Measurements from ENCODE around the gene CAPN14. TPM values are rescaled to one million over a fixed set of nuclear protein-coding genes. Genes with fewer than 3 reads are reported as not detected.

CAPN14 gene
- total RNA-seq, 2 experiments from 2014 or later: 0.26 to 0.33 TPM

DNA sequence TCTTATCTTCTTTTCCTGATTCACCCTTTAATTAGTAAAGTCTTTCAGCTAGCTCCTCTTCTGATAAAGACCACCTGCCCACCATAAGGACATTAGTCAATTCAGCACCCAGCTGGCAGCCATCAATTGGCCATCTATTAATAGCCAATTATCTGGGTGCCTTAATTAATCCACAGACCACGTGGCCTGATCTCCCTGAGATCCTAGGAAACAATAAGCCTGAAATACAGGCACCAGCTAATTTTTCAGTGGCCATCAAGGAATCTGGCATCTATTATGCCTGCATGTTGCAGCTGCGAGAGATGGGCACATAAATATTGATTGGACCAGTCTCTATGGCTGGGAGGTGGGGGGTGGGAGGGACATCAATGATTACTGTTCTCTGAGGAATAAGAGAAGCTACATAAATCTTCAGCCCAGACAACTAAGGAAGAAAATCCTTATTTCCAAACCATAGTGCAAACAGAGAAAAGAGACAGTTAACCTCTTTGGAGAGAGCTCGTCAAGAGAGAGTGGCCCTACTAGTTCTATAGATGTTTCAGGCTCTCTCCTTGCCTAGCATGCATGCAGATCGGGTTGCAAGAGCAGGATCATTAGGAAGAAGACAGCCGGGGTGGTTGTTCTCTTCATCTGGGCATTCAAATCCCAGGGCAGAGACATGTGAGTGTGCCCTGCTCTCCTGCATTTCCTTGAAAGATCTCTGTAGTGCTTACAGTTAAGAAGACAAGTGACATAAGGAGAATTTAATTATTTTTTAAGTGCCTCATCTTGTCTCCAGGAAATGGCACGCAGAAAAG, 87.7 kb downstream of the CAPN14 start:
- Mint-ChIP-seq H3K36me3 (no peaks in the 10 kb centered on the region), H3K27me3 (peaks cover 46% of the 10 kb centered on the region), H3K4me3 (no peak overlapping the region), H3K9me3 (ENCODE audit: low read depth) (no peaks in the 10 kb centered on the region), H3K4me1 (no peaks in the 10 kb centered on the region), H3K27ac (no peak overlapping the region)
- CTCF ChIA-PET: no interaction called here
- DNase-seq (no peak), ATAC-seq (no peak)

- Mint-ChIP-seq H3K36me3 (no peaks in the 10 kb centered on the region), H3K4me3 (no peak overlapping the region), H3K9me3 (ENCODE audit: low read depth) (no peaks in the 10 kb centered on the region), H3K27ac (no peak overlapping the region), H3K27me3 (peaks cover 40% of the 10 kb centered on the region), H3K4me1 (no peaks in the 10 kb centered on the region)
- DNase-seq: no peak
- CTCF ChIA-PET: no interaction called here
- ATAC-seq: no peak
These were observed 89.4 kb downstream of the CAPN14 start for GRCh38 chr2:31127931-31128330.

DNA sequence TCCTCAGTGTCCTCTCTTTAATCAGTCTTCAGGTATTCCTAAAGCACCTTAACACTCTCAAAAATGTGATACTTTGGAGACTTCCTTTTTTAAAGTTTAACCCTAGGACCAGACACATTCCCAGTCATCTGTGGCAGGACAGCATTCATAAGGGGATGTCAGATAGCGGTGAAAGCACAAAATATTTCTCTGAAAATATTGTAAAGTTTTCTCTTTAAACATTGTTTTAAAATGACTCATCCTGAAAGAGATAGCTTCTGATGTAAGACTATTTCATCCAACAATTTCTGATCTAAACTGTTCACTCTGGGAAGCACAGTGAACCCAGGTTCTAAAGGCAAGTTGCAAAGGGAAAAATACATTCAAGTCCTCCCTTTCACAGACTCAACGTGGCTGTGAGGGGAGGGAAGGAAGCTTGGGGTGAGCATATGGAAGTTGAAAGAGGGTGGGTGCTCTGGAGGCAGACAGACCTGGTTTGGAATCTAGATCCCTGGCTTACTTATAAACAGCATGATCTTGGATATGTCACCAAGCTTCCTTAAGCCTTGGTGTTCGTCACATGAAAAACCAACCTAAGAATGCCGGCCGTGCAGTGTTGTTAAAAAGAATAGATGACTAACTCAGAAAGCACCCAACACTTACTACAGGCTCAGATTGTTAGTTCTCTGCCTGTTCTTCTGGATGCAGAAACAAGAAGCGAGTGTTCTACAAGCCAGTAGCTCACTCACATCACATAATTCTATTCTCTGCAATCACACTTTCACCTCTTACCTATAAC, 91.2 kb downstream of the CAPN14 start:
- no peaks in the 10 kb centered on the region for H3K36me3 Mint-ChIP-seq

GRCh38 chr2:31124904-31125303, 92.4 kb downstream of the CAPN14 start:
- DNase-seq (no peak), ATAC-seq (no peak)
- Mint-ChIP-seq H3K27me3 (peaks cover 39% of the 10 kb centered on the region), H3K4me1 (no peaks in the 10 kb centered on the region), H3K27ac (no peak overlapping the region), H3K36me3 (no peaks in the 10 kb centered on the region), H3K4me3 (no peak overlapping the region), H3K9me3 (ENCODE audit: low read depth) (no peaks in the 10 kb centered on the region)
- CTCF ChIA-PET: no interaction called here

More for the DNA sequence above, 91.2 kb downstream of the CAPN14 start:
- CTCF ChIA-PET: interaction anchor here (1.5 kb wide), 1 partner anchor 12 kb away, joined by 4 read pairs; the partner anchor contains the start of gene GALNT14
- Mint-ChIP-seq H3K4me1 (no peaks in the 10 kb centered on the region), H3K4me3 (no peak overlapping the region), H3K9me3 (ENCODE audit: low read depth) (no peaks in the 10 kb centered on the region), H3K27me3 (peaks cover 39% of the 10 kb centered on the region), H3K27ac (no peak overlapping the region)
- ATAC-seq (no peak), DNase-seq (no peak)

Other genes with a start within 250 kb of the CAPN14 start
- under 1 TPM in 1 of 2 experiments, not detected in 1; 0.42 TPM for gene GALNT14, start 79.1 kb downstream of the CAPN14 start, total RNA-seq
- 1 to 10 TPM in 1 of 2 experiments, under 1 TPM in 1; 0.41 to 1.1 TPM for gene EHD3, start 16.6 kb upstream of the CAPN14 start, total RNA-seq
- gene XDH, start 197.2 kb upstream of the CAPN14 start, total RNA-seq: under 1 TPM in 1 of 2 experiments, not detected in 1; 0.41 TPM

Measured in activated CD8-positive, alpha-beta memory T cell treated with anti-CD3 and anti-CD28 coated beads, Interleukin-2, amount 10 ng/mL, durations not matched to agents 7 days and 5 days (primary cell).